ENCODE data around the gene PKNOX2. TPM values are rescaled to one million over a fixed set of nuclear protein-coding genes. Genes with fewer than 3 reads are reported as not detected.

The PKNOX2 gene
- total and polyA plus RNA-seq, 2 of the 4 experiments (the other 2 are of a cell fraction) = 0.72 to 2.3 TPM

DNA sequence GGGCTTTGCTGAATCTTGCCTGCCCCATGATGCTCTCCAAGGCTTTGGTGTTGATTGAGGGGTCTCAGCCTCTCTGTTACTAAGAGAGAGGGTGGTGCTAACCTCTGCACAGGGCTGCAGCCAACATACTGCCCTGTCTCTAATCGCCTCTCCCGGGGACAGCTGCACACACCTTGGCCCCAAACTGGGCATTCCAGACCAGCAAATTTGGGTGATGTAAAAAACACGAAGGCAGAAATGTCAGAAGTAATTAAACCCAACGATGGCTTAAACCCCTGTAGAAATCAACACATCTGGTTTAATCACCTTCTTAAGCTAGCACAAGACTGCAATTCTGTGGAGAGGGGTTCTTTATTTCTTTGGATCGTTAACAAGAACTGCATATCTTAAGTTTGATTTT lies 215.0 kb downstream of the PKNOX2 start:
- Histone ChIP-seq H3K9ac (ENCODE audit: low read depth, low read length) (no peak overlapping the region), H3K4ac (ENCODE audit: low read depth, low read length) (no peak overlapping the region), H3K4me2 (ENCODE audit: low read depth, low read length) (no peak overlapping the region), H2AK9ac (replicated peaks; ENCODE audit: low read depth, low read length, poor library complexity) (no peak overlapping the region), H4K20me1 (ENCODE audit: insufficient read depth, low read length) (no peaks in the 10 kb centered on the region), H3K18ac (ENCODE audit: low read depth, low read length) (no peak overlapping the region), H3K9me1 (ENCODE audit: insufficient read depth, low read length) (peaks cover 7% of the 10 kb centered on the region; the same call in 1 of the 2 replicates), H3K79me1 (ENCODE audit: low read depth in 1 of 2, low read length in 2 of 2) (no peaks in the 10 kb centered on the region), H4K8ac (ENCODE audit: low read depth in 2 of 2, low read length in 2 of 2) (no peak overlapping the region), H3K27me3 (ENCODE audit: control insufficient read depth, insufficient read depth, low read length) (peaks cover 6% of the 10 kb centered on the region; the same call in 1 of the 2 replicates), H2AFZ (replicated peaks; ENCODE audit: low read length, poor library complexity) (no peak overlapping the region), H2BK20ac (ENCODE audit: low read depth, low read length) (no peak overlapping the region), H3K9me3 (ENCODE audit: control insufficient read depth, insufficient read depth, low read length) (no peaks in the 10 kb centered on the region), H3K14ac (replicated peaks; ENCODE audit: low read depth, low read length) (no peak overlapping the region), H3K23ac (ENCODE audit: low read depth, low read length) (no peak overlapping the region), H4K5ac (ENCODE audit: low read depth, low read length) (no peak overlapping the region), H3K27ac (ENCODE audit: insufficient read depth, low read length) (no peak overlapping the region), H3K36me3 (ENCODE audit: control insufficient read depth, insufficient read depth, low read length) (no peaks in the 10 kb centered on the region), H4K91ac (ENCODE audit: insufficient read depth, low read depth, low read length) (no peak overlapping the region), H2BK120ac (ENCODE audit: low read depth, low read length) (no peak overlapping the region), H2BK15ac (ENCODE audit: low read depth, low read length) (no peak overlapping the region), H2AK5ac (ENCODE audit: low read depth, low read length) (no peak overlapping the region), H3K4me1 (ENCODE audit: control insufficient read depth, insufficient read depth, low read length) (no peaks in the 10 kb centered on the region; the same call in 1 of the 2 replicates), H2BK5ac (ENCODE audit: low read depth, low read length, poor library complexity, severe bottlenecking) (no peak overlapping the region), H3K56ac (ENCODE audit: extremely low read depth, insufficient read depth, low read length) (no peak overlapping the region), H3K4me3 (ENCODE audit: insufficient read depth, low read depth, low read length) (no peak overlapping the region)
- no TSS peak for BruUV-seq (replicated peaks)
- POLR2A ChIA-PET (ENCODE audit: unreplicated experiment) = interaction anchor here (0.7 kb wide), 1 partner anchor 346 kb away, joined by 3 read pairs; no protein-coding TSS in a partner anchor
- ATAC-seq (ENCODE audit: low read depth) (no peak), DNase-seq (no peak)
- TF ChIP-seq CTCF (conservative IDR thresholded peaks at IDR 0.05; ENCODE audit: low read depth, low read length) (no peak), CEBPB (IDR thresholded peaks at IDR 0.05; ENCODE audit: low read depth, low read length) (no peak), NFE2L2 (IDR thresholded peaks at IDR 0.05; ENCODE audit: low read depth, low read length) (no peak), ELK1 (IDR thresholded peaks at IDR 0.05; ENCODE audit: borderline replicate concordance, low read depth, low read length) (no peak), POLR2A (IDR thresholded peaks at IDR 0.05; ENCODE audit: low read depth, low read length) (no peak), SMC3 (IDR thresholded peaks at IDR 0.05; ENCODE audit: low read depth, low read length) (no peak), BHLHE40 (IDR thresholded peaks at IDR 0.05; ENCODE audit: low read depth, low read length) (no peak), RAD21 (IDR thresholded peaks at IDR 0.05; ENCODE audit: low read length) (no peak), CHD1 (IDR thresholded peaks at IDR 0.05; ENCODE audit: low read depth, low read length) (no peak), FOS (IDR thresholded peaks at IDR 0.05; ENCODE audit: low read depth, low read length) (no peak), MAFK (IDR thresholded peaks at IDR 0.05; ENCODE audit: low read depth, low read length) (no peak), MXI1 (IDR thresholded peaks at IDR 0.05; ENCODE audit: borderline replicate concordance, low read depth, low read length) (no peak), RCOR1 (IDR thresholded peaks at IDR 0.05; ENCODE audit: insufficient replicate concordance, low read length) (no peak), MAZ (IDR thresholded peaks at IDR 0.05; ENCODE audit: borderline replicate concordance, low read depth, low read length) (no peak), RFX5 (IDR thresholded peaks at IDR 0.05; ENCODE audit: low read depth, low read length) (no peak)
- TF ChIP-seq, protein P1, sequence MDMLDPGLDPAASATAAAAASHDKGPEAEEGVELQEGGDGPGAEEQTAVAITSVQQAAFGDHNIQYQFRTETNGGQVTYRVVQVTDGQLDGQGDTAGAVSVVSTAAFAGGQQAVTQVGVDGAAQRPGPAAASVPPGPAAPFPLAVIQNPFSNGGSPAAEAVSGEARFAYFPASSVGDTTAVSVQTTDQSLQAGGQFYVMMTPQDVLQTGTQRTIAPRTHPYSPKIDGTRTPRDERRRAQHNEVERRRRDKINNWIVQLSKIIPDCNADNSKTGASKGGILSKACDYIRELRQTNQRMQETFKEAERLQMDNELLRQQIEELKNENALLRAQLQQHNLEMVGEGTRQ (IDR thresholded peaks at IDR 0.05; ENCODE audit: low read depth, low read length) = no peak
- dilution Hi-C loops (cut with HindIII; ENCODE audit: low sequenced_read_pairs, unreplicated experiment) (no loop called here), intact Hi-C loops (cut with micrococcal nuclease) (no loop called here), in situ Hi-C loops (cut with MboI; ENCODE audit: low sequenced_read_pairs) (no loop called here)
- 90% methylated on average over 2 of the region's 5 CpGs; no CpG with 5 or more reads in 1 of the 2 experiments for WGBS, 2 experiments (ENCODE audit: extremely low coverage in 2 of 2, insufficient read length in 1 of 2)
- CTCF ChIA-PET = no interaction called here

Measured in IMR-90 (cell line).